ENCODE data around the gene HLA-B. TPM values are rescaled to one million over a fixed set of nuclear protein-coding genes. Genes with fewer than 3 reads are reported as not detected.

HLA-B gene
- total RNA-seq, 1 donor from 2014 or later = 451 TPM

DNA sequence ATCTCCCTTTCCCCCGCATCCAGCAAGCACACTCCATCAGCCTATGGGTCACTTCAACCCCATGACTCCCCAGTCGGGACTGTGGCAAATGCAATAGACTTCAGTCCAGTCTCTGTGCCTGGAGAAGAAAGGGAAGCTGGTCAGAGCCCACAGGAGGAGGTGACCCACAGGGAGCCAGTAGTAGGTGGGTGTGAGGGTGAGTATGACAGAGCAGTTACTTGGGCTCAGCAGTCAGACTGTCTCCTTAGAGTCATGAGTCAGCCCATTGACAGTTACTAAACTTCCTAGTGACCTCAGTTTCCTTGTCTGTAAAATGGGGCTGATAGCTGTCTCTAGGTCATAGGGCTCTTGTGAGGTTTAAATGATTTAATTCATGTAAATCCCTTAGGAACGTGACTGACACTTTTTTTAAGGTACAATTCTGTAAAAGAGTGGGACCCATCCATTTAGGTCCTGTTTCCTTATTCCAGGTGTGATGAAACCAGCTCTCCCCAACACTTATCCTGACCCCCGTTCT, 51.2 kb downstream of the HLA-B start:
- no peak for DNase-seq

DNA sequence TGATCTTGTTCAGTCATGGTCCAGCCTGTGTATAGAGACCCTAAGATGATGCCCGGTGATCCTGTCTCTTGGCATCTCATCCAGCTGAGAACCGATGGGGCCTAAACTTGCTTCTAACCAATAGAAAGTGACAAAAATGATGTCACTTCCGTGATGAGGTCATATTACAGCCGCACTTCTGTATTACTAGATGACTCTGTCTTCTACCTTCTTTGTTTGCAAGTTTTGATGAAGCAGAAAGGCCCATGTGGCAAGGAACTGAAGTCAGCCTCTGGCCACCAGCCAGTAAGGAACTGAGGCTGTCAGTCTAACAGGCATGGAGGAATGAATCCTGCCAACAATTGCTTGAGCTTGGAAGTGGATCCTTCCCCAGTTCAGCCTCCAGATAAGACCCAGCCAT, 52.3 kb downstream of the HLA-B start:
- DNase-seq = no peak

Small RNA genes lying within 50 kb of the gene (small RNA-seq; reads per million reads assigned to genes)
- gene HLA-S (ENCODE audit: low replicate concordance) = not detected
- not detected for gene MIR6891 (ENCODE audit: low replicate concordance)
- gene RF00019 (ENCODE audit: low replicate concordance) = not detected
- gene RNU6-283P (ENCODE audit: low replicate concordance) = not detected

Other genes with a start within 250 kb of the HLA-B start
- 5.0 TPM for gene C6orf15, start 244.6 kb downstream of the HLA-B start, total RNA-seq
- 0.41 TPM for gene PSORS1C1, start 242.4 kb downstream of the HLA-B start, total RNA-seq
- gene CDSN, start 236.7 kb downstream of the HLA-B start, total RNA-seq = not detected
- gene PSORS1C2, start 218.1 kb downstream of the HLA-B start, total RNA-seq = not detected
- 14.2 TPM for gene CCHCR1, start 199.4 kb downstream of the HLA-B start, total RNA-seq
- 16.4 TPM for gene TCF19, start 198.6 kb downstream of the HLA-B start, total RNA-seq
- gene POU5F1, start 186.5 kb downstream of the HLA-B start, total RNA-seq = 7.5 TPM
- gene HLA-C, start 85.1 kb downstream of the HLA-B start, total RNA-seq = 27.6 TPM
- gene MICA, start 46.4 kb upstream of the HLA-B start, total RNA-seq = 6.8 TPM
- gene MICB, start 141.0 kb upstream of the HLA-B start, total RNA-seq = 3.9 TPM
- gene MCCD1, start 171.8 kb upstream of the HLA-B start, total RNA-seq = not detected
- gene DDX39B, start 184.8 kb upstream of the HLA-B start, total RNA-seq = 319 TPM
- 1.3 TPM for gene ATP6V1G2, start 189.4 kb upstream of the HLA-B start, total RNA-seq
- 11.4 TPM for gene NFKBIL1, start 190.4 kb upstream of the HLA-B start, total RNA-seq
- not detected for gene LTA, start 215.1 kb upstream of the HLA-B start, total RNA-seq
- not detected for gene TNF, start 218.4 kb upstream of the HLA-B start, total RNA-seq
- gene LTB, start 225.2 kb upstream of the HLA-B start, total RNA-seq = 1.7 TPM
- gene LST1, start 229.1 kb upstream of the HLA-B start, total RNA-seq = 1.5 TPM
- not detected for gene NCR3, start 235.8 kb upstream of the HLA-B start, total RNA-seq

Measured in tongue (tissue), 3 donors.